ENCODE results near the gene ABL1.
"Not testable (repeated sequence)": the region's sequence is repeated elsewhere in the genome, so short reads cannot be mapped to it uniquely, and the experiment has no call there.

ABL1 gene

GRCh38 chr9:130794923-130795495 is 40.0 kb upstream of the ABL1 start:
- Histone ChIP-seq H3K9me2 (replicated peaks; ENCODE audit: low read depth, low read length) (no peaks in the 10 kb centered on the region), H3K9me3 (ENCODE audit: insufficient read depth, low read depth, low read length) (no peaks in the 10 kb centered on the region), H4K20me1 (ENCODE audit: insufficient read depth, low read length, poor library complexity, severe bottlenecking) (no peaks in the 10 kb centered on the region), H3K4me3 (ENCODE audit: low read length, poor library complexity, severe bottlenecking) (no peak overlapping the region), H3K4me2 (ENCODE audit: low read depth, low read length, poor library complexity, severe bottlenecking) (no peak overlapping the region), H2AFZ (ENCODE audit: low read length) (no peak overlapping the region), H3K79me2 (ENCODE audit: insufficient read depth, low read length) (no peaks in the 10 kb centered on the region), H3K36me3 (ENCODE audit: insufficient read depth, low read length) (no peaks in the 10 kb centered on the region), H3F3A (ENCODE audit: low read depth) (no peaks in the 10 kb centered on the region), H3K9ac (ENCODE audit: low read depth, low read length, poor library complexity, severe bottlenecking) (no peak overlapping the region), H3K4me1 (ENCODE audit: insufficient read depth, low read length, poor library complexity, severe bottlenecking) (no peaks in the 10 kb centered on the region), H3K27me3 (ENCODE audit: insufficient read depth, low read length, poor library complexity, severe bottlenecking) (no peaks in the 10 kb centered on the region)
- TF ChIP-seq CTCF (conservative IDR thresholded peaks at IDR 0.05; ENCODE audit: low read length): no peak
- no peak for TF ChIP-seq EZH2phosphoT487 (IDR thresholded peaks at IDR 0.05; ENCODE audit: borderline replicate concordance)

GRCh38 chr9:130803116-130803515 is 31.9 kb upstream of the ABL1 start:
- not testable (repeated sequence) for H3K4me1 ChIP-seq (ENCODE audit: insufficient read depth, low read length, poor library complexity, severe bottlenecking); H4K20me1 ChIP-seq (ENCODE audit: insufficient read depth, low read length, poor library complexity, severe bottlenecking)

GRCh38 chr9:130805510-130806326 is 29.3 kb upstream of the ABL1 start:
- Histone ChIP-seq H3K36me3 (ENCODE audit: insufficient read depth, low read length) (no peaks in the 10 kb centered on the region), H3K27me3 (ENCODE audit: insufficient read depth, low read length, poor library complexity, severe bottlenecking) (no peaks in the 10 kb centered on the region), H3K9me3 (ENCODE audit: insufficient read depth, low read depth, low read length) (no peaks in the 10 kb centered on the region), H3K4me3 (ENCODE audit: low read length, poor library complexity, severe bottlenecking) (no peak overlapping the region), H3K9ac (ENCODE audit: low read depth, low read length, poor library complexity, severe bottlenecking) (no peak overlapping the region), H3F3A (ENCODE audit: low read depth) (no peaks in the 10 kb centered on the region), H3K79me2 (ENCODE audit: insufficient read depth, low read length) (no peaks in the 10 kb centered on the region), H4K20me1 (ENCODE audit: insufficient read depth, low read length, poor library complexity, severe bottlenecking) (no peaks in the 10 kb centered on the region), H2AFZ (ENCODE audit: low read length) (no peak overlapping the region), H3K4me1 (ENCODE audit: insufficient read depth, low read length, poor library complexity, severe bottlenecking) (no peaks in the 10 kb centered on the region), H3K9me2 (replicated peaks; ENCODE audit: low read depth, low read length) (no peaks in the 10 kb centered on the region), H3K4me2 (ENCODE audit: low read depth, low read length, poor library complexity, severe bottlenecking) (no peak overlapping the region)
- TF ChIP-seq EZH2phosphoT487 (IDR thresholded peaks at IDR 0.05; ENCODE audit: borderline replicate concordance) (no peak), CTCF (conservative IDR thresholded peaks at IDR 0.05; ENCODE audit: low read length) (no peak)

More at GRCh38 chr9:130803116-130803515, 31.9 kb upstream of the ABL1 start:
- H3K36me3 ChIP-seq (ENCODE audit: insufficient read depth, low read length); H3K4me2 ChIP-seq (ENCODE audit: low read depth, low read length, poor library complexity, severe bottlenecking); H2AFZ ChIP-seq (ENCODE audit: low read length); H3K79me2 ChIP-seq (ENCODE audit: insufficient read depth, low read length); H3F3A ChIP-seq (ENCODE audit: low read depth); H3K9ac ChIP-seq (ENCODE audit: low read depth, low read length, poor library complexity, severe bottlenecking); H3K27me3 ChIP-seq (ENCODE audit: insufficient read depth, low read length, poor library complexity, severe bottlenecking); H3K4me3 ChIP-seq (ENCODE audit: low read length, poor library complexity, severe bottlenecking); H3K9me3 ChIP-seq (ENCODE audit: insufficient read depth, low read depth, low read length); H3K9me2 ChIP-seq (replicated peaks; ENCODE audit: low read depth, low read length): not testable (repeated sequence)
